Mesothelial cell of epicardium (in vitro differentiated cells): Measurements from ENCODE around the gene RMI1. TPM values are rescaled to one million over a fixed set of nuclear protein-coding genes. Genes with fewer than 3 reads are reported as not detected.

ENCODE experiments used
- DNase-seq, 2 experiments: peaks; one replicate each; pipeline ENCODE4 v3.0.0; 2021; ENCODE audit warnings: low spot score in 2 of 2; ENCODE audit not compliant: unreplicated experiment in 2 of 2
- H3K27ac Mint-ChIP-seq: 2 replicates; pipeline ENCODE4 v1.8.0; 2021; ENCODE audit warnings: mixed read lengths
- H3K27me3 Mint-ChIP-seq: 2 replicates; pipeline ENCODE4 v1.8.0; 2021; ENCODE audit warnings: low read depth, mixed read lengths
- H3K36me3 Mint-ChIP-seq: 2 replicates; pipeline ENCODE4 v1.8.0; 2021; ENCODE audit warnings: mixed read lengths
- H3K4me1 Mint-ChIP-seq: 2 replicates; pipeline ENCODE4 v1.8.0; 2021; ENCODE audit warnings: mixed read lengths
- H3K4me3 Mint-ChIP-seq: 2 replicates; pipeline ENCODE4 v1.8.0; 2021; ENCODE audit warnings: mild to moderate bottlenecking, moderate library complexity, mixed read lengths
- H3K9me3 Mint-ChIP-seq: 2 replicates; pipeline ENCODE4 v1.8.0; 2021; ENCODE audit warnings: mixed read lengths
- CTCF ChIP-seq: fragments of 200-600 bp; sonication (generic); IDR thresholded peaks from one replicate; pipeline ENCODE4 v1.5.0; 2021; ENCODE audit warnings: antibody characterized with exemption; ENCODE audit not compliant: unreplicated experiment
- total RNA-seq: library from RNA; stranded (reverse); gene quantifications from 3 replicates; pipeline ENCODE4 v1.2.1, GENCODE V29; 2021

RMI1 gene
- total RNA-seq, 1 donor from 2014 or later = 9.2 TPM

GRCh38 chr9:83971485-83971884, 9.1 kb upstream of the RMI1 start:
- no peaks in the 10 kb centered on the region for H3K27me3 Mint-ChIP-seq
- peaks cover 21% of the 10 kb centered on the region for H3K4me1 Mint-ChIP-seq
- H3K36me3 Mint-ChIP-seq = peaks cover 77% of the 10 kb centered on the region
- H3K27ac Mint-ChIP-seq = no peak overlapping the region
- TF ChIP-seq CTCF = no peak
- DNase-seq = no peak
- H3K9me3 Mint-ChIP-seq = no peaks in the 10 kb centered on the region
- H3K4me3 Mint-ChIP-seq = no peak overlapping the region

- Mint-ChIP-seq H3K4me3 (no peak overlapping the region), H3K4me1 (peaks cover 27% of the 10 kb centered on the region), H3K27me3 (no peaks in the 10 kb centered on the region), H3K36me3 (peaks cover 77% of the 10 kb centered on the region), H3K27ac (peak overlapping the region; percentile 15), H3K9me3 (no peaks in the 10 kb centered on the region)
- TF ChIP-seq CTCF = no peak
- DNase-seq = no peak
These were observed 8.3 kb upstream of the RMI1 start for GRCh38 chr9:83972286-83972685.

GRCh38 chr9:83975300-83975699, 5.3 kb upstream of the RMI1 start:
- peaks cover 36% of the 10 kb centered on the region for H3K4me1 Mint-ChIP-seq
- H3K9me3 Mint-ChIP-seq = no peaks in the 10 kb centered on the region
- no peak for DNase-seq
- H3K27ac Mint-ChIP-seq = peak overlapping the region; percentile 24
- no peak for TF ChIP-seq CTCF
- H3K27me3 Mint-ChIP-seq = no peaks in the 10 kb centered on the region
- peaks cover 62% of the 10 kb centered on the region for H3K36me3 Mint-ChIP-seq
- H3K4me3 Mint-ChIP-seq = no peak overlapping the region

- DNase-seq = no peak
- Mint-ChIP-seq H3K27ac (peak overlapping the region; percentile 72), H3K4me1 (peaks cover 37% of the 10 kb centered on the region), H3K4me3 (no peak overlapping the region), H3K27me3 (no peaks in the 10 kb centered on the region), H3K36me3 (peaks cover 52% of the 10 kb centered on the region), H3K9me3 (no peaks in the 10 kb centered on the region)
- TF ChIP-seq CTCF = no peak
These were observed 4.2 kb upstream of the RMI1 start for GRCh38 chr9:83976372-83976771.

- Mint-ChIP-seq H3K4me3 (peak overlapping the region; percentile 92), H3K36me3 (peaks cover 44% of the 10 kb centered on the region), H3K27me3 (no peaks in the 10 kb centered on the region), H3K9me3 (no peaks in the 10 kb centered on the region), H3K4me1 (peaks cover 44% of the 10 kb centered on the region), H3K27ac (peak overlapping the region; percentile 72)
- TF ChIP-seq CTCF = no peak
- no peak for DNase-seq
These were observed 3.4 kb upstream of the RMI1 start for GRCh38 chr9:83977196-83977595.
